Measurements from ENCODE around the gene SLC25A36.
A peak's percentile ranks its signal among the peaks of the same experiment; 100 is the strongest.
"Not testable (repeated sequence)": the region's sequence is repeated elsewhere in the genome, so short reads cannot be mapped to it uniquely, and the experiment has no call there.

Gene SLC25A36

GRCh38 chr3:140933109-140933508, 8.5 kb upstream of the SLC25A36 start:
- no peak for DNase-seq

- DNase-seq, result no peak
Measured at GRCh38 chr3:140933552-140933951, 8.1 kb upstream of the SLC25A36 start.

- DNase-seq, result not testable (repeated sequence)
Measured at GRCh38 chr3:140939305-140939704, 2.3 kb upstream of the SLC25A36 start.

- DNase-seq, result no peak
Measured at GRCh38 chr3:140941090-140941433, 574 bp upstream of the SLC25A36 start.

GRCh38 chr3:140942221-140943104, 827 bp downstream of the SLC25A36 start:
- DNase-seq, result peak; percentile 4

GRCh38 chr3:140943781-140944552, 2.3 kb downstream of the SLC25A36 start:
- no peak for DNase-seq

GRCh38 chr3:140948460-140949249, 7.0 kb downstream of the SLC25A36 start:
- DNase-seq, result no peak

- DNase-seq, result no peak
Measured at GRCh38 chr3:140950144-140950543, 8.5 kb downstream of the SLC25A36 start.

- no peak for DNase-seq
Measured at GRCh38 chr3:140950863-140951262, 9.2 kb downstream of the SLC25A36 start.

GRCh38 chr3:140951750-140952149, 10.1 kb downstream of the SLC25A36 start:
- DNase-seq, result not testable (repeated sequence)

- DNase-seq, result no peak
Measured at GRCh38 chr3:140953028-140953960, 11.7 kb downstream of the SLC25A36 start.

GRCh38 chr3:140954576-140954975, 12.9 kb downstream of the SLC25A36 start:
- DNase-seq, result no peak

- no peak for DNase-seq
Measured at GRCh38 chr3:140955645-140956044, 14.0 kb downstream of the SLC25A36 start.

GRCh38 chr3:140956058-140956835, 14.6 kb downstream of the SLC25A36 start:
- DNase-seq, result no peak

- DNase-seq, result no peak
Measured at GRCh38 chr3:140972833-140973232, 31.2 kb downstream of the SLC25A36 start.

GRCh38 chr3:140974900-140975299, 33.3 kb downstream of the SLC25A36 start:
- DNase-seq, result no peak

- no peak for DNase-seq
Measured at GRCh38 chr3:140980663-140981062, 39.0 kb downstream of the SLC25A36 start.

GRCh38 chr3:140987792-140988191, 46.2 kb downstream of the SLC25A36 start:
- not testable (repeated sequence) for DNase-seq

GRCh38 chr3:140994316-140994715, 52.7 kb downstream of the SLC25A36 start:
- DNase-seq, result no peak

- not testable (repeated sequence) for DNase-seq
Measured at GRCh38 chr3:140994861-140995260, 53.2 kb downstream of the SLC25A36 start.

GRCh38 chr3:140995881-140996280, 54.2 kb downstream of the SLC25A36 start:
- no peak for DNase-seq
